HG02588 (cell line): Measurements from ENCODE around the gene NR6A1.

Experiments used
- ATAC-seq: cut with Tn5 transposase; IDR thresholded peaks from one replicate; pipeline ENCODE4 v1.9.1; 2021; ENCODE audit warnings: mild to moderate bottlenecking, moderate library complexity; ENCODE audit not compliant: unreplicated experiment

Gene NR6A1

GRCh38 chr9:124477648-124478285 is 293.3 kb downstream of the NR6A1 start:
- ATAC-seq = no peak

GRCh38 chr9:124477211-124477647 is 293.9 kb downstream of the NR6A1 start:
- no peak for ATAC-seq

GRCh38 chr9:124475868-124476690 is 295.0 kb downstream of the NR6A1 start:
- no peak for ATAC-seq

GRCh38 chr9:124475158-124475867 is 295.8 kb downstream of the NR6A1 start:
- no peak for ATAC-seq

GRCh38 chr9:124474151-124474550 is 297.0 kb downstream of the NR6A1 start:
- ATAC-seq = no peak

- ATAC-seq = no peak
These were observed 297.8 kb downstream of the NR6A1 start for GRCh38 chr9:124473310-124473709.

GRCh38 chr9:124472770-124473169 is 298.3 kb downstream of the NR6A1 start:
- ATAC-seq = no peak

- no peak for ATAC-seq
These were observed 299.4 kb downstream of the NR6A1 start for GRCh38 chr9:124471761-124472160.

GRCh38 chr9:124470726-124471125 is 300.4 kb downstream of the NR6A1 start:
- no peak for ATAC-seq

GRCh38 chr9:124470306-124470705 is 300.8 kb downstream of the NR6A1 start:
- no peak for ATAC-seq

- ATAC-seq = no peak
These were observed 301.9 kb downstream of the NR6A1 start for GRCh38 chr9:124469011-124469832.

GRCh38 chr9:124468061-124468740 is 302.9 kb downstream of the NR6A1 start:
- no peak for ATAC-seq

- no peak for ATAC-seq
These were observed 303.6 kb downstream of the NR6A1 start for GRCh38 chr9:124467410-124468060.
